Neural cell (in vitro differentiated cells): ENCODE results near the gene CXCL14.

Experiments
- EP300 ChIP-seq: fragments of 450-650 bp; conservative IDR thresholded peaks from 2 replicates; pipeline ENCODE4 v1.6.1; 2014; ENCODE audit warnings: antibody characterized with exemption, mild to moderate bottlenecking, moderate library complexity; ENCODE audit not compliant: poor library complexity, severe bottlenecking
- EZH2 ChIP-seq: fragments of 200-600, 300-800 bp; shearing (Covaris generic), sonication (generic); IDR thresholded peaks from 2 replicates; pipeline ENCODE4 v1.6.1; 2014; ENCODE audit warnings: antibody characterized with exemption, low read length, borderline replicate concordance, mild to moderate bottlenecking; ENCODE audit not compliant: insufficient read depth, poor library complexity, severe bottlenecking
- MXI1 ChIP-seq: fragments of 450-650 bp; conservative IDR thresholded peaks from 2 replicates; pipeline ENCODE4 v1.6.1; 2014; ENCODE audit warnings: antibody characterized with exemption, mild to moderate bottlenecking; ENCODE audit not compliant: poor library complexity, severe bottlenecking
- POLR2AphosphoS5 ChIP-seq: IDR thresholded peaks from 2 replicates; pipeline ENCODE4 v1.6.1; 2012
- RAD21 ChIP-seq: fragments of 450-650 bp; conservative IDR thresholded peaks from 2 replicates; pipeline ENCODE4 v1.6.1; 2014; ENCODE audit warnings: antibody characterized with exemption, mild to moderate bottlenecking, moderate library complexity
- SMC3 ChIP-seq: fragments of 450-650 bp; conservative IDR thresholded peaks from 2 replicates; pipeline ENCODE4 v1.6.1; 2014; ENCODE audit warnings: antibody characterized with exemption, mild to moderate bottlenecking, moderate library complexity; ENCODE audit not compliant: poor library complexity
- TAF1 ChIP-seq: IDR thresholded peaks from 2 replicates; pipeline ENCODE4 v1.6.1; 2012; ENCODE audit warnings: low read depth
- TF ChIP-seq, protein P1 (sequence below): IDR thresholded peaks from 2 replicates; pipeline ENCODE4 v1.6.1; 2012; ENCODE audit warnings: borderline replicate concordance
- TF ChIP-seq, protein P2 (sequence below): fragments of 450-650 bp; IDR thresholded peaks from 2 replicates; pipeline ENCODE4 v1.5.1; 2014; ENCODE audit warnings: antibody characterized with exemption, mild to moderate bottlenecking, moderate library complexity; ENCODE audit not compliant: poor library complexity, severe bottlenecking

DNA sequence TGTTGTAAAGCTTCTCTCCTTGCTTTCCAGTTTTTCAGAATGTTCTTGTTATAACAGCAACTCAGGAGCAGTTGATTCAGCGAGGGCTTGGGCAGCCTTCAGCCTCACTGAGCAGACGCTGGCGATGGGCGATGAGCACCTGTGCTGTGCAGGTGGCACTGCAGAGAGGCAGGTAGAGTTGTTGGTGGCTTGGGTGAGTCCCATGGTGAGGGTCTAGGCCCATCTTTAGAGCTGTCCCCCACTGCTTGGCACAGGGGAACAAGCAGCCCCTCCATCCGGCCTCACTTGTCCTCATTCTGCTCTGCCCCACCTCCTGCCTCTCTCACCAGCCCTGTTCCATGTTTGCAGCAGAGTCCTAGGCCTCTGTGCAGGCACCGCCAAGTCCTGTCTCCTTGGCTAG is 6.1 kb upstream of the CXCL14 start:
- TF ChIP-seq, protein P1, sequence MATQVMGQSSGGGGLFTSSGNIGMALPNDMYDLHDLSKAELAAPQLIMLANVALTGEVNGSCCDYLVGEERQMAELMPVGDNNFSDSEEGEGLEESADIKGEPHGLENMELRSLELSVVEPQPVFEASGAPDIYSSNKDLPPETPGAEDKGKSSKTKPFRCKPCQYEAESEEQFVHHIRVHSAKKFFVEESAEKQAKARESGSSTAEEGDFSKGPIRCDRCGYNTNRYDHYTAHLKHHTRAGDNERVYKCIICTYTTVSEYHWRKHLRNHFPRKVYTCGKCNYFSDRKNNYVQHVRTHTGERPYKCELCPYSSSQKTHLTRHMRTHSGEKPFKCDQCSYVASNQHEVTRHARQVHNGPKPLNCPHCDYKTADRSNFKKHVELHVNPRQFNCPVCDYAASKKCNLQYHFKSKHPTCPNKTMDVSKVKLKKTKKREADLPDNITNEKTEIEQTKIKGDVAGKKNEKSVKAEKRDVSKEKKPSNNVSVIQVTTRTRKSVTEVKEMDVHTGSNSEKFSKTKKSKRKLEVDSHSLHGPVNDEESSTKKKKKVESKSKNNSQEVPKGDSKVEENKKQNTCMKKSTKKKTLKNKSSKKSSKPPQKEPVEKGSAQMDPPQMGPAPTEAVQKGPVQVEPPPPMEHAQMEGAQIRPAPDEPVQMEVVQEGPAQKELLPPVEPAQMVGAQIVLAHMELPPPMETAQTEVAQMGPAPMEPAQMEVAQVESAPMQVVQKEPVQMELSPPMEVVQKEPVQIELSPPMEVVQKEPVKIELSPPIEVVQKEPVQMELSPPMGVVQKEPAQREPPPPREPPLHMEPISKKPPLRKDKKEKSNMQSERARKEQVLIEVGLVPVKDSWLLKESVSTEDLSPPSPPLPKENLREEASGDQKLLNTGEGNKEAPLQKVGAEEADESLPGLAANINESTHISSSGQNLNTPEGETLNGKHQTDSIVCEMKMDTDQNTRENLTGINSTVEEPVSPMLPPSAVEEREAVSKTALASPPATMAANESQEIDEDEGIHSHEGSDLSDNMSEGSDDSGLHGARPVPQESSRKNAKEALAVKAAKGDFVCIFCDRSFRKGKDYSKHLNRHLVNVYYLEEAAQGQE, result no peak
- TF ChIP-seq, protein P2, sequence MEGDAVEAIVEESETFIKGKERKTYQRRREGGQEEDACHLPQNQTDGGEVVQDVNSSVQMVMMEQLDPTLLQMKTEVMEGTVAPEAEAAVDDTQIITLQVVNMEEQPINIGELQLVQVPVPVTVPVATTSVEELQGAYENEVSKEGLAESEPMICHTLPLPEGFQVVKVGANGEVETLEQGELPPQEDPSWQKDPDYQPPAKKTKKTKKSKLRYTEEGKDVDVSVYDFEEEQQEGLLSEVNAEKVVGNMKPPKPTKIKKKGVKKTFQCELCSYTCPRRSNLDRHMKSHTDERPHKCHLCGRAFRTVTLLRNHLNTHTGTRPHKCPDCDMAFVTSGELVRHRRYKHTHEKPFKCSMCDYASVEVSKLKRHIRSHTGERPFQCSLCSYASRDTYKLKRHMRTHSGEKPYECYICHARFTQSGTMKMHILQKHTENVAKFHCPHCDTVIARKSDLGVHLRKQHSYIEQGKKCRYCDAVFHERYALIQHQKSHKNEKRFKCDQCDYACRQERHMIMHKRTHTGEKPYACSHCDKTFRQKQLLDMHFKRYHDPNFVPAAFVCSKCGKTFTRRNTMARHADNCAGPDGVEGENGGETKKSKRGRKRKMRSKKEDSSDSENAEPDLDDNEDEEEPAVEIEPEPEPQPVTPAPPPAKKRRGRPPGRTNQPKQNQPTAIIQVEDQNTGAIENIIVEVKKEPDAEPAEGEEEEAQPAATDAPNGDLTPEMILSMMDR, result no peak
- no peak for TF ChIP-seq EP300
- no peak for TF ChIP-seq SMC3
- TF ChIP-seq EZH2, result no peak
- no peak for TF ChIP-seq TAF1
- TF ChIP-seq POLR2AphosphoS5, result no peak
- TF ChIP-seq RAD21, result no peak
- TF ChIP-seq MXI1, result no peak
